Stomach (tissue), 4 donors: Measurements from ENCODE around the gene ODF2.
"Not testable (repeated sequence)": the region's sequence is repeated elsewhere in the genome, so short reads cannot be mapped to it uniquely, and the experiment has no call there.

Experiments used
- EP300 ChIP-seq: sonication (generic); formaldehyde crosslinking; IDR thresholded peaks from one replicate; pipeline ENCODE4 v1.6.1; 2017; ENCODE audit warnings: antibody characterized with exemption
- POLR2A ChIP-seq, 4 donors: fragments of 450-650 bp; IDR thresholded peaks; one replicate each; pipeline ENCODE4 v1.6.1; 2016; ENCODE audit warnings: antibody characterized with exemption in 4 of 4, control low read depth in 2 of 4, mild to moderate bottlenecking in 1 of 4, moderate library complexity in 1 of 4
- TF ChIP-seq, protein P1 (sequence below), 7 experiments: fragments of 450-650 bp in 4 of 7; fragments of 200-600 bp in 3 of 7; sonication (generic) in 3 of 7; IDR thresholded peaks; one replicate each; pipeline ENCODE4 v1.5.1; 2016 to 2019; ENCODE audit warnings: antibody characterized with exemption in 7 of 7, control low read depth in 2 of 7, mild to moderate bottlenecking in 1 of 7

DNA sequence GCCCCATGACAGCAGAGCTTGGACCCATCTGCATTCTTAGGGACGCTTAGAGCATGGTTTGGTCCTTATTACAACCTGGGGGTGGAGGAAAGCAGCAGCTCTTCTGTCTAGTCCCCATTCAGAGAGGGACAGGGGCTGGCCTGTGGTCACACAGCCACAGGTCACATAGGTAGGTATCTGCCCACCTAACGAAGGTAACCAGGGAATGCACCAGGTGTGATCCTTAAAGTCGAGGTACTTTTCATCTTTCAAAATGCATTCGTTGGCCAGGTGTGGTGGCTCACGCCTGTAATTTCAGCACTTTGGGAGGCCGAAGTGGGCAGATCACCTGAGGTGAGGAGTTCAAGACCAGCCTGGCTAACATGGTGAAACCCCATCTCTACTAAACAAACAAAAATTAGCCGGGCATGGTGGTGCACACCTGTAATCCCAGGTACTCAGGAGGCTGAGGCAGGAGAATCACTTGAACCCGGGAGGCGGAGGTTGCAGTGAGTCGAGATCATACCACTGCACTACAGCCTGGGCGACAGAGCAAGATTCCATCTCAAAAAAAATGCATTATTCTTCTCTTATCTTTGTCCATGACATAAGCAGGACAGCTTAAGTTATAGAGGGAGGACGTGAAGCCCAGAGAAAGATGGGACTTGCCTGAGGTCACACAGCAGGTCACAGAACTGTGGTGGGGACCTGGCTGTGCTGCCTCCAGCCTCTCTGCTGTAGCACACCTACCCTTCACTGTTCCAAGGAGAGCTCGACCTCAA lies 33.6 kb upstream of the ODF2 start:
- TF ChIP-seq, protein P1, sequence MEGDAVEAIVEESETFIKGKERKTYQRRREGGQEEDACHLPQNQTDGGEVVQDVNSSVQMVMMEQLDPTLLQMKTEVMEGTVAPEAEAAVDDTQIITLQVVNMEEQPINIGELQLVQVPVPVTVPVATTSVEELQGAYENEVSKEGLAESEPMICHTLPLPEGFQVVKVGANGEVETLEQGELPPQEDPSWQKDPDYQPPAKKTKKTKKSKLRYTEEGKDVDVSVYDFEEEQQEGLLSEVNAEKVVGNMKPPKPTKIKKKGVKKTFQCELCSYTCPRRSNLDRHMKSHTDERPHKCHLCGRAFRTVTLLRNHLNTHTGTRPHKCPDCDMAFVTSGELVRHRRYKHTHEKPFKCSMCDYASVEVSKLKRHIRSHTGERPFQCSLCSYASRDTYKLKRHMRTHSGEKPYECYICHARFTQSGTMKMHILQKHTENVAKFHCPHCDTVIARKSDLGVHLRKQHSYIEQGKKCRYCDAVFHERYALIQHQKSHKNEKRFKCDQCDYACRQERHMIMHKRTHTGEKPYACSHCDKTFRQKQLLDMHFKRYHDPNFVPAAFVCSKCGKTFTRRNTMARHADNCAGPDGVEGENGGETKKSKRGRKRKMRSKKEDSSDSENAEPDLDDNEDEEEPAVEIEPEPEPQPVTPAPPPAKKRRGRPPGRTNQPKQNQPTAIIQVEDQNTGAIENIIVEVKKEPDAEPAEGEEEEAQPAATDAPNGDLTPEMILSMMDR (IDR thresholded peaks at IDR 0.05), result not testable (repeated sequence)
- TF ChIP-seq POLR2A (IDR thresholded peaks at IDR 0.05); EP300: not testable (repeated sequence)
